HG03439 (cell line): Measurements from ENCODE around the gene TAF5L.
"Not testable (repeated sequence)": the region's sequence is repeated elsewhere in the genome, so short reads cannot be mapped to it uniquely, and the experiment has no call there.

Source experiments
- ATAC-seq: cut with Tn5 transposase; IDR thresholded peaks from one replicate; pipeline ENCODE4 v1.9.1; 2021; ENCODE audit warnings: mild to moderate bottlenecking, moderate library complexity; ENCODE audit not compliant: unreplicated experiment

TAF5L gene

GRCh38 chr1:229572286-229572685 lies 53.6 kb downstream of the TAF5L start:
- ATAC-seq = no peak

DNA sequence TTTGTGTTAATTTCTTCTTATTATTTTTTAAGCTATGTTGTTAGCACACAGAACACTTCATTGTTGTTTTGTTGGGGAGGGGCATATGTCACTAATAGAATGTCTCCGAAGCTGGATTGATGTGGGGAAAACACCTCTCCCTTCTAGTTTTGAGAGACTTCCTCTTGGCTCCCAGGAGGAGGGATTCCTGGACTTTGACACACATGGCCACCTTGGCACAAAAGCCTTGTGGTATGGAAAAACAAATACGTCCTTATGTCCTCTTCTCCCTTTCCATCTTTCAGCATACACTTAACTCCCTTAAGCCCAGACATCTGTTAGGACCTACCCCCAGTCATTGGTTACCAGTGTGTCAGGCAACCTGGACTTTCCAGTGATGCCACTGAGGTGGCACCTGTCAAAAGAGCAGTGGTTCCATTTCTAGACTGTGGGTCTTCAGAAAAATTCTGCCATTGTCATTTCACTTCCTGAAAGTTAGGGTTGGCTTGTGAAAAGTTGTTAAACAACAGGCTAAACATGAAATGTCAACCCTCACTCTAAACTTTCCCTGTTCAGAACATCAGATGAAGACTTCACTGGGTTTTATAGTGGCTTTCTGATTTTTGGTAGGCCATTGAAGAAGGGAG lies 54.9 kb downstream of the TAF5L start:
- ATAC-seq = no peak

- no peak for ATAC-seq
These were observed 55.6 kb downstream of the TAF5L start for GRCh38 chr1:229570305-229570704.

DNA sequence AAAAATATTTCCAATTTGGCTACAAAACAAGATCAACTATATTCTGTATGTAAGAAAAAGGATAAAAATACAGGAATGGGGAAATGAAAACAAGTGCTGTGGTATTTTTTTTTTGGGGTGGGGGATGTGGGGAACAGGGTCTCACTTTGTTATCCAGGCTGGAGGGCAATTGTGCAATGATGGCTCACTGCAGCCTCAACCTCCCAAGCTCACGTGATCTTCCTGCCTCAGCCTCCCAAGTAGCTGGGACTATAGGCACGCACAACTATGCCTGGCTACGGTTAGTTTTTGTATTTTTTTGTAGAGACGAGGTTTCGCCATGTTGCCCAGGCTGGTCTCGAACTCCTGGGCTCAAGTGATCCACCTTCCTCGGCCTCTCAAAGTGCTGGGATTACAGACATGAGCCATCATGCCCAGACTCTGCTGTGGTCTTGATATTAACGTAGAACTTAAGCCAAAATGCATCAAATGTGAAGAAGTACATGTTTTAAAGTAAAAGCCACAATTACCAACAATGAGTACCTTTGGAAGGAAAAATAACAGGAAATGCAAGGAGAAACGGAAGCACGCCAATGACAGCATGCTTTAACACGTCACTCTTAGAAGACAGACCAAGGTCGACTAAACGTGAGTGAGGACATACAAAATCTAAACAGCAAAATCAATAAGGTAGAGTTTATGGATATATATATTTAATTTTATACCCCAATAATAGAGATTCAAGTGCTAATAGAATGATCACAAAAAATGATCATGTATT lies 58.6 kb downstream of the TAF5L start:
- no peak for ATAC-seq

- ATAC-seq = no peak
These were observed 62.2 kb downstream of the TAF5L start for GRCh38 chr1:229563701-229564100.

DNA sequence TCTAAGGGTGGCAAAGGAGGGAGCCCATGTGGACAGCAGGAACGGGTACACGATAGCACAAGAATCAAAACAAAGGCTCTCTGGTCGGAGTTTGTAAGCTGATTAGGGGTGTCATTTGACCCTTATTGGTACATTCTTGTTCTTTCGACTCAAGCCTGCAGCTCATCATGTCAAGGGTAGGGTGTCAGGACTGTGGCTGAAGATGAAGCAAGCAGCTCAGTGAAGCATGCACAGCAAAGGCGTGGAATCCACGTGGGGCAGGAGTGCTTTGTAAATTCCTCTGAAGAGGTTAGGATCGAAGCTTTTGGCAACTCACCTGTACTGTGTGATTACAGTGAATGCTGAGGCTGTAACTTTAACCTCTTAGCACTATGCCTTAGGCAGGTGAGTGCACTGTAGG lies 62.7 kb downstream of the TAF5L start:
- no peak for ATAC-seq

DNA sequence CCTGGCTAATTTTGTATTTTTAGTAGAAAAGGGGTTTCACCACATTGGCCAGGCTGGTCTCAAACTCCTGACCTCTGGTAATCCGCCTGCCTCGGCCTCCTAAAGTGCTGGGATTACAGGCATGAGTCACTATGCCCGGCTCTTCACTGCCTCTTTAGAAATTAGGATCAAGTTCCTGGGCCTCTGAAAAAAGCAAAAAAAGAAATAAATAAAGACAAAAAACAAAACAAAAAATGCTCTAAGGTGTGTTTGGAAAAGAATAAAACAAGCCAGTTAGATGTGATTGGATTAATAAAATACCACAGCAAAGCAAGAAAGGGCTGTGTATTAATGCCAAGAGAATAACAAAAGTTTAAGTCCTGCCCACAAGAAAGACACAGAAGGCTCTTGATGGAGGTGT lies 63.2 kb downstream of the TAF5L start:
- ATAC-seq = no peak

- ATAC-seq = no peak
These were observed 64.8 kb downstream of the TAF5L start for GRCh38 chr1:229561141-229561540.

DNA sequence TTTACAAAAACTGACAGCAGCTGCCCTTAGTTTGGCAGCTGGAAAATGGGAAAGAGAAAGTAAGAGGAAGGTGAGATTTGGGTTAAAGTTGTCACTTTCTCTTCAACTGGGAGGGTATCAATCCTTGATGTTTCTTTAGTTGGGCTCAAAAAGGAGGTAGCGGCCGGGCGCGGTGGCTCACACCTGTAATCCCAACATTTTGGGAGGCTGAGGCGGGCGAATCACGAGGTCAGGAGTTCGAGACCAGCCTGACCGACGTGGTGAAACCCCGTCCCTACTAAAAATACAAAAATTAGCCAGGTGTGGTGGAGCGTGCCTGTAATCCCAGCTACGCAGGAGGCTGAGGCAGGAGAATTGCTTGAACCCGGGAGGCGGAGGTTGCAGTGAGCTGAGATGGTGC lies 65.8 kb downstream of the TAF5L start:
- ATAC-seq = not testable (repeated sequence)

- not testable (repeated sequence) for ATAC-seq
These were observed 66.6 kb downstream of the TAF5L start for GRCh38 chr1:229559336-229559801.

DNA sequence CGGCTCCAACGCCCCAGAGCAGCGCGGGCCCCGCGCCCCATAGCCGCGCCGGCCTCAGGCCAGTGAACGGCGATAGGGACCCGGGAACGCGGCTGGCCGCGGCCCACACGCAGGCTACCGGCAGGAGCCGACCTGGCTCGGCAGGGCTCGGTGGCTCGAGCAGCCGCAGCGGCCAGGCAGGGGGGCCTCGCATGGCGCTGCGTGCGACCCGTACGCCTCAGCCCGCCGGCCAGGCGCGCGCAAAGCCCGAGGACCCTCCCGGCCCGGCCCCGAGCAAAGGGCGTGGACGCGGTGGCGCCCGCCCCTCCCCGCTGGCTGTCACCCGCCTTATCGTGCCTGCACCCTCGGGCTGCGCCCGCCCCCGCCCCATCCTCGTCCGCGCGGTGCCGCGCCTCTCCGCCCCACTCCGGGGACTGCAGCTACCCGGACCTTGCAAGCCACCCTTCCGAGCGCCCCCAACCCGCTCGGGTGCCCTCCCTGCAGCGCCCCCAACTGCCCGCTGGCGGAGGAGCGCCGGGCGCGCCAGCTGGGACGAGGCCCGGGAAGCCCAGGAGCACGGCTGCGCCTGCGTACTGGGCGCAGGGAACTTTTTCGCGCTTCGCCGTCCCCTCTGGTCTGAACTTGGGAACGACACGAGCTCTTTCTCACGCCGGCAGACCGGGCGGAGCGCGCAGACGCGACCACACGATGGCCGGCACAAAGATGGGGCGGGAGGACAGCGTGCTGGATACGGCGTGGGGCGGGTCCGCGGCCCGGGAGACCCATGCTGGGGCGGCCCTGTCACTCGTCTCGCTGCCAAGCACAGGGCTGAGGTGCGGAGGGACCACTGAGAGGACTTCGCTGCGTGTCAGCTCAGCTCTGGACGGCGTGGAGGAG lies 67.2 kb downstream of the TAF5L start, which contains the start of gene ABCB10:
TSS of gene ABCB10 (minus strand) at position 248 of the 876 bp plus-strand sequence. CDS start at position 193, 55 bp downstream.
- peak; percentile 81 for ATAC-seq

- ATAC-seq = peak; percentile 37
These were observed 68.0 kb downstream of the TAF5L start for GRCh38 chr1:229557913-229558414.

GRCh38 chr1:229557200-229557850 lies 68.6 kb downstream of the TAF5L start:
- ATAC-seq = no peak

DNA sequence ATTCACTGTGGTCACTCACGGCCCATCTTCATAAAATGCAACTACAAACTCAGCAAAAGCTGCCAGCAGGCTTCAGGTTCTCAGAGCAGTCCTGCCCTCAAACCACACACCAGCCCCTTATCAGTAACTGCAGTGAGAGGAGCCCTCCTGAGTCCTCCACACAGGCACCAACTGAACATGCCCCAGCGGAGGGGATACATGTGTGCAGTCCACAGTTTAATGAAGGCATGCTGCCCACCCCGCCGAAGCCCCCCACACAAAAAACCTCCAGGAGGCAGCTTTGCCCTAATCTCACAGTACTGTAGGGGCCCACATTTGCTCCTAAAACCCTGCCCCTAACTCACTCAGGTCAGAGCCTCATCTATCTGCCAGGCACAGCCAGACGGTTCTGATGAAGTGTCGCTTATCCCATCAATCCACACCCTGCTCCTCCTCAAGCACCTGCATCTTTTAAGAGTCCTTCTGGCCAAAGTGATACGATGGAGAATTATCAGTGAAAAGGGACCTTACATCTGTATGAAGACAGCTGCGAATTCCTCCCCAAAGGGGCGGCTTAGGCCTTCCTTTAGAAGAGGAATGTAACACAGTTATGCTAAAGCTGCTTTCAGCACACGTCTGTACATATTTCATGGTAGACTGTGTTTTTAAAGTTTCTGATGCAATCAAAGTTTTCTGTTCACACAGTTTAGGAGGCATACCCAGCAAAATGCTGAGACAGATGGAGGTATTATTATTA lies 70.9 kb downstream of the TAF5L start:
- no peak for ATAC-seq

GRCh38 chr1:229553621-229554130 lies 72.2 kb downstream of the TAF5L start:
- ATAC-seq = no peak

GRCh38 chr1:229552732-229553131 lies 73.2 kb downstream of the TAF5L start:
- no peak for ATAC-seq

GRCh38 chr1:229550812-229551567 lies 74.9 kb downstream of the TAF5L start:
- ATAC-seq = no peak

DNA sequence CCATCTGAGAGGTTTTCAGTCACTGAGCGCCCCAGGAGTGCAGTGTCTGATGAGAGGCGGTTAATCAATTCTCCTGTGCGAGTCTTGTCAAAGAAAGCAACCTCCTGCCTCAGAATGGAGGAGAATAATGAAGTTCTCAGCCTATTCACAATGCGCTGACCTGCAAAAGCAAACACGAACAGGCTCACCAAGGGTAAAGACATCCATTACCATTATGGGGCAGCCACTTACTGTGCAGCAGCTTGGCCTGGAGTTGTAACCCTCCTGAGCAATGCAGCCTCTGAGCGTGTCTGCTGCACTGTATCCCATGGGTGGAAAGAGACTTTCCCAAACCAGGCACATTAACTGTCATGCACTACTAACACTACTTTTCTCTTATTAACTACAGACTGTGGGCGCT lies 78.4 kb downstream of the TAF5L start:
- no peak for ATAC-seq

DNA sequence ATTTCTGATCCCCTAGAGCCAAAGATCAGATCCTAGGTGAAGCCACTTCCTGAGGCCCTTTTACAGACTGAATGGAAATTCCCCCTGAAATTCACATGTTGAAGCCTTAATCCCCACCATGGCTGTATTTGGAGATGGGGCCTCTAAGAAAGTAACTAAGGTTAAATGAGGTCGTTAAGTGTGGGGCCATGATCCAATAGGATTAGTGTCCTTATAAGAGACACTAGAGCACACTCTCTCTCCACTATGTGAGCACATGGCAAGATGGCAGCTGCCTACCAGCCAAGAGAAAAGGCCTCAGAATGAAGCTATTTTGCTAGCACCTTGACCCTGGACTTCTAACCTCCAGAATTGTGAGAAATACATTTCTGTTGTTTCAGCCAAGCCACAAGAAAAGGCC lies 81.3 kb downstream of the TAF5L start:
- ATAC-seq = no peak
